HG03060 (cell line): ENCODE results near the gene TNRC6A.
"Not testable (repeated sequence)": the region's sequence is repeated elsewhere in the genome, so short reads cannot be mapped to it uniquely, and the experiment has no call there.

Experiments
- ATAC-seq: cut with Tn5 transposase; IDR thresholded peaks from one replicate; pipeline ENCODE4 v1.9.1; 2021; ENCODE audit warnings: low read depth, moderate number of reproducible peaks; ENCODE audit not compliant: unreplicated experiment

TNRC6A gene

GRCh38 chr16:24729243-24729950, at the start of gene TNRC6A:
Gene TNRC6A (plus strand): TSS chr16:24729651. CDS start chr16:24729842, 191 bp downstream.
- peak; percentile 66 for ATAC-seq

GRCh38 chr16:24681793-24682192, 47.7 kb upstream of the TNRC6A start:
- ATAC-seq = no peak

- no peak for ATAC-seq
These were observed 46.2 kb upstream of the TNRC6A start for GRCh38 chr16:24683250-24683649.

- no peak for ATAC-seq
These were observed 45.5 kb upstream of the TNRC6A start for GRCh38 chr16:24683847-24684493.

- no peak for ATAC-seq
These were observed 43.7 kb upstream of the TNRC6A start for GRCh38 chr16:24685539-24686432.

- no peak for ATAC-seq
These were observed 42.8 kb upstream of the TNRC6A start for GRCh38 chr16:24686678-24687077.

- no peak for ATAC-seq
These were observed 41.1 kb upstream of the TNRC6A start for GRCh38 chr16:24688359-24688758.

- ATAC-seq = no peak
These were observed 40.3 kb upstream of the TNRC6A start for GRCh38 chr16:24689128-24689527.

- ATAC-seq = no peak
These were observed 36.6 kb upstream of the TNRC6A start for GRCh38 chr16:24692854-24693253.

- ATAC-seq = no peak
These were observed 34.5 kb upstream of the TNRC6A start for GRCh38 chr16:24694931-24695330.

- no peak for ATAC-seq
These were observed 32.8 kb upstream of the TNRC6A start for GRCh38 chr16:24696699-24697098.

- ATAC-seq = no peak
These were observed 31.1 kb upstream of the TNRC6A start for GRCh38 chr16:24698308-24698707.

- no peak for ATAC-seq
These were observed 30.2 kb upstream of the TNRC6A start for GRCh38 chr16:24699151-24699723.

GRCh38 chr16:24700549-24701392, 28.7 kb upstream of the TNRC6A start:
- ATAC-seq = no peak

GRCh38 chr16:24701521-24701951, 27.9 kb upstream of the TNRC6A start:
- ATAC-seq = no peak

GRCh38 chr16:24707760-24708159, 21.7 kb upstream of the TNRC6A start:
- ATAC-seq = not testable (repeated sequence)

GRCh38 chr16:24713379-24713778, 16.1 kb upstream of the TNRC6A start:
- ATAC-seq = no peak

GRCh38 chr16:24717411-24717810, 12.0 kb upstream of the TNRC6A start:
- no peak for ATAC-seq

- no peak for ATAC-seq
These were observed 10.4 kb upstream of the TNRC6A start for GRCh38 chr16:24718967-24719521.

- no peak for ATAC-seq
These were observed 7.6 kb upstream of the TNRC6A start for GRCh38 chr16:24721830-24722238.
